Common myeloid progenitor, CD34-positive (primary cell): ENCODE measurements around the gene ERMP1.

Experiments used
- CTCF ChIA-PET: fragments of 350-600 bp; sonication (Branson Sonifier 250); formaldehyde crosslinking; loops from one replicate; lab custom pipeline; 2021; ENCODE audit warnings: antibody characterized with exemption; lab: Charles Lee
- POLR2A ChIA-PET: fragments of 350-600 bp; sonication (Branson Sonifier 250); formaldehyde crosslinking; loops from one replicate; lab custom pipeline; 2021; ENCODE audit warnings: antibody characterized with exemption; lab: Charles Lee
- DNase-seq, 3 donors: peaks; one replicate each; pipeline versions ENCODE4 v3.0.0 to v3.0.0-alpha.2; 2013
- H3K27ac ChIP-seq, 2 experiments: 1 replicate in 1 of 2; 2 replicates in 1 of 2; pipeline ENCODE4 v1.7.0; 2013; ENCODE audit warnings: inconsistent platforms in 2 of 2, low read length in 2 of 2, mild to moderate bottlenecking in 2 of 2, low read depth in 1 of 2, moderate library complexity in 1 of 2; ENCODE audit not compliant: severe bottlenecking in 2 of 2, insufficient read depth in 1 of 2, poor library complexity in 1 of 2
- H3K27me3 ChIP-seq, 5 experiments: replicated peaks in 2 of 5; 1 replicate in 3 of 5; 2 replicates in 2 of 5; pipeline versions ENCODE4 v1.6.1 to v1.7.0; 2013; ENCODE audit warnings: low read length in 4 of 5, mild to moderate bottlenecking in 2 of 5, moderate library complexity in 2 of 5, inconsistent platforms in 1 of 5; ENCODE audit not compliant: insufficient read depth in 5 of 5, control insufficient read depth in 4 of 5
- H3K36me3 ChIP-seq, 4 experiments: 1 replicate in 2 of 4; 2 replicates in 2 of 4; pipeline versions ENCODE4 v1.6.1 to v1.7.0; 2013; ENCODE audit warnings: low read length in 3 of 4, control low read depth in 1 of 4, mild to moderate bottlenecking in 1 of 4; ENCODE audit not compliant: control insufficient read depth in 4 of 4, insufficient read depth in 4 of 4
- H3K4me1 ChIP-seq, 4 experiments: 1 replicate in 3 of 4; 2 replicates in 1 of 4; pipeline versions ENCODE4 v1.6.1 to v1.7.1; 2013; ENCODE audit warnings: low read length in 3 of 4, mild to moderate bottlenecking in 3 of 4, control low read depth in 1 of 4, inconsistent platforms in 1 of 4, moderate library complexity in 1 of 4; ENCODE audit not compliant: control insufficient read depth in 4 of 4, insufficient read depth in 4 of 4; ENCODE audit errors: control extremely low read depth in 1 of 4
- H3K4me3 ChIP-seq, 7 experiments: 1 replicate in 4 of 7; 2 replicates in 3 of 7; pipeline versions ENCODE4 v1.5.1 to v1.7.0; 2013; ENCODE audit warnings: mild to moderate bottlenecking in 7 of 7, low read length in 6 of 7, moderate library complexity in 6 of 7, inconsistent platforms in 2 of 7, low read depth in 2 of 7, control low read depth in 1 of 7; ENCODE audit not compliant: insufficient read depth in 4 of 7, control insufficient read depth in 1 of 7; ENCODE audit errors: extremely low read depth in 1 of 7
- H3K9me3 ChIP-seq, 5 experiments: 1 replicate in 4 of 5; 2 replicates in 1 of 5; pipeline versions ENCODE4 v1.6.1 to v1.7.1; 2013; ENCODE audit warnings: low read length in 4 of 5, mild to moderate bottlenecking in 2 of 5, inconsistent platforms in 1 of 5, low read depth in 1 of 5, moderate library complexity in 1 of 5; ENCODE audit not compliant: control insufficient read depth in 4 of 5, insufficient read depth in 2 of 5; ENCODE audit errors: control extremely low read depth in 1 of 5
- WGBS: methylation state at CpG from one replicate; pipeline ENCODE4 v1.1.5; 2013; ENCODE audit not compliant: insufficient coverage; 5-methylcytosine and 5-hydroxymethylcytosine counted together

ERMP1 gene

DNA sequence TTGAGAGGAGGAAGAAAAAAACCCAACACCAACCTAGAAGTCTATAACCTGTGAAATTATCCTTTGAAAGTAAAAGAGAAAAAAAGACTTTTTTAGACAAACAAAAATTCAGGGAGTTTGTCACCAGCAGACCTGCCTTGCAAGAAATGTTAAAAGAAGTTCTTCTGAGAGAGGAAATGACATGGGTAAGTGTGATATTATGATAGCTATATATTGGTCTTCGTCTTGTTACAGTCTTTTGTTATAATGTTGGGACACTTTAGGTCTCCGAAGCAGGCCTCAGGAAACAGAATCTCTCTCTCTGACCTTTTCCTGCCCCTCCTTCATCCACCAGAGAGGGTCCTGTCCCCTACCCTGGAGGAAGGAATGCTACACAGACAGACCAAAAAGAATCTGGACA lies 41.1 kb upstream of the ERMP1 start:
- ChIA-PET CTCF (interaction anchor here (1.7 to 15.4 kb wide), 3 partner anchors 12 to 41 kb away, joined by 5 to 82 read pairs (median 5); partner anchors contain the start of gene ERMP1), POLR2A (no interaction called here)
- no peaks in the 10 kb centered on the region for H3K27me3 ChIP-seq
- DNase-seq: no peak
- WGBS: 20% methylated on average over 1 of the region's 2 CpGs
- H3K27ac ChIP-seq: peak overlapping the region in 1 of 2 experiments; percentile 10
- peaks cover 0 to 20% (median 8%) of the 10 kb centered on the region in 4 experiments for H3K4me1 ChIP-seq
- peaks cover 0 to 2% (median 0%) of the 10 kb centered on the region in 4 experiments for H3K36me3 ChIP-seq
- H3K9me3 ChIP-seq: no peaks in the 10 kb centered on the region
- no peak overlapping the region for H3K4me3 ChIP-seq

DNA sequence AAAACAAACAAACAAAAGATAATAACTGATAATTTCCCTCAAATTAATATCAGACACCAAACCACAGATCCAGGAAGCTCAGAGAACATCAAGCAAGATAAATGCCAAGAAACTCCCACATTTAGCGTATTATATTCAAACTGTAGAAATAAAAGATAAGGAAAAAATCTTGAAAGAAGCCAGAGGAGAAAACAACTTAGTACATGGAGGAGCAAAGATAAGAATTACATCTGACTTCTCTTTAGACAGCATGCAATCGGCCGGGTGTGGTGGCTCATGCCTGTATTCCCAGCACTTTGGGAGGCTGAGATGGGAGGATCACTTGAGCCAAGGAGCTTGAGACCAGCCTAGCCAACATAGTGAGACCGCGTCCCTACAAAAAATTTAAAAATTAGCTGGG lies 40.5 kb upstream of the ERMP1 start:
- ChIA-PET POLR2A (interaction anchor here (0.6 kb wide), 1 partner anchor 36 kb away, joined by 3 read pairs; no protein-coding TSS in a partner anchor), CTCF (interaction anchor here (1.7 to 15.4 kb wide), 3 partner anchors 13 to 40 kb away, joined by 5 to 82 read pairs (median 5); partner anchors contain the start of gene ERMP1)
- H3K4me1 ChIP-seq: peaks cover 0 to 20% (median 8%) of the 10 kb centered on the region in 4 experiments
- DNase-seq: no peak
- H3K27ac ChIP-seq: no peak overlapping the region
- 100% methylated on average over 4 of the region's 5 CpGs for WGBS
- H3K4me3 ChIP-seq: no peak overlapping the region
- H3K36me3 ChIP-seq: peaks cover 0 to 2% (median 0%) of the 10 kb centered on the region in 4 experiments
- no peaks in the 10 kb centered on the region for H3K9me3 ChIP-seq
- no peaks in the 10 kb centered on the region for H3K27me3 ChIP-seq

GRCh38 chr9:5872511-5872910 lies 39.6 kb upstream of the ERMP1 start:
- CTCF ChIA-PET: interaction anchor here (1.4 to 15.4 kb wide), 3 partner anchors 14 to 40 kb away, joined by 5 to 82 read pairs (median 7); partner anchors contain the start of gene ERMP1
- no peak for DNase-seq
- POLR2A ChIA-PET: no interaction called here
- peaks cover 0 to 20% (median 8%) of the 10 kb centered on the region in 4 experiments for H3K4me1 ChIP-seq
- no peak overlapping the region for H3K4me3 ChIP-seq
- no peak overlapping the region for H3K27ac ChIP-seq
- no peaks in the 10 kb centered on the region for H3K9me3 ChIP-seq
- peaks cover 0 to 2% (median 0%) of the 10 kb centered on the region in 4 experiments for H3K36me3 ChIP-seq
- WGBS: 71% methylated on average over 4 of the region's 4 CpGs
- H3K27me3 ChIP-seq: no peaks in the 10 kb centered on the region

DNA sequence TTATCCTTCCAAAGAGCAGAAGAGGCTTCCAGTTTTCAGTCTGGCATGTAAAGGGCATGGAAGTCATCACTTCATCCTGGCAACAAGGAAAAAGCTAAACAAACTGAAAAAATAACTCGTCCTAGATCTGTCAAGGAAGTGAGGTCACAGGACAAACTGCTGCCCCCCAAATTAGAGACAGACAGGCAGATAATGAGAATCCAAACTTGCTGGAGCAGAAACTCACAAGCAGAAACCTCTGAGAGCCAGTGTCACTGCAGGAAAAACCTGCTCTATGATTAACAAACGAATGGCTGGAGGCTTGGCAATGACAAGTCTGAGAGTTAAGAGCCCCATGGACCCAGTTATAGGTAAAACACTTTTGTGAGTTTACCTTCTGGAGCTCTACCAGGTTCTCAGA lies 38.9 kb upstream of the ERMP1 start:
- ChIA-PET CTCF (interaction anchor here (0.7 to 15.4 kb wide), 4 partner anchors 14 to 38 kb away, joined by 3 to 82 read pairs (median 5); partner anchors contain the start of gene ERMP1), POLR2A (no interaction called here)
- H3K36me3 ChIP-seq: peaks cover 0 to 2% (median 0%) of the 10 kb centered on the region in 4 experiments
- no peak overlapping the region for H3K4me3 ChIP-seq
- peak in 2 of 3 donors; percentile 29 to 51 for DNase-seq
- no peak overlapping the region for H3K27ac ChIP-seq
- no peaks in the 10 kb centered on the region for H3K27me3 ChIP-seq
- no peaks in the 10 kb centered on the region for H3K9me3 ChIP-seq
- H3K4me1 ChIP-seq: peaks cover 0 to 20% (median 8%) of the 10 kb centered on the region in 4 experiments
- WGBS: 61% methylated on average over 2 of the region's 2 CpGs

DNA sequence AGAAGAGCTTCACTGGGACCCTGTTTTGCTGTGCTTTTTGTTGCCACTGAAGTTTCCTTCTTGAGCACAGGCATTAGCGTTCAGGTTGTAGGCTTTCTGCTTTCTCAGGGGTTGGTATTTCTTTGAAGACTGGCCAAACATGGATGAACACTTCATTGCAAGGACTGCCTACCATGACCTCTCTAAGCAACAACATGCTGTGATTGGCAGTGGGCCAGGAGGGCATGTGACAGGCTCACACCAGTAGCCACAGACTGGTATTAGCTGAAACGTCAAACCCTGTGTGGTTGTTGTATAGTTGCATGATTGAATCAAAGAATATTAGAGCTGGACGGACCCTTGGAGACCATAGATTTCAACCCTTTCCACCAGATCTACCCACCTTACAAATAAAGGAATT lies 37.8 kb upstream of the ERMP1 start:
- WGBS: 100% methylated on average over 1 of the region's 3 CpGs
- H3K36me3 ChIP-seq: peaks cover 0 to 2% (median 0%) of the 10 kb centered on the region in 4 experiments
- peaks cover 0 to 20% (median 7%) of the 10 kb centered on the region in 4 experiments for H3K4me1 ChIP-seq
- CTCF ChIA-PET: interaction anchor here (0.9 to 15.4 kb wide), 4 partner anchors 11 to 37 kb away, joined by 3 to 82 read pairs (median 4); partner anchors contain the start of gene ERMP1
- no peak overlapping the region for H3K4me3 ChIP-seq
- no peaks in the 10 kb centered on the region for H3K27me3 ChIP-seq
- POLR2A ChIA-PET: no interaction called here
- no peak for DNase-seq
- H3K9me3 ChIP-seq: no peaks in the 10 kb centered on the region
- H3K27ac ChIP-seq: no peak overlapping the region

- POLR2A ChIA-PET: no interaction called here
- H3K27me3 ChIP-seq: no peaks in the 10 kb centered on the region
- CTCF ChIA-PET: interaction anchor here (0.9 to 15.4 kb wide), 4 partner anchors 8 to 38 kb away, joined by 5 to 82 read pairs (median 5); partner anchors contain the start of gene ERMP1
Observed at GRCh38 chr9:5870020-5870339, 37.1 kb upstream of the ERMP1 start.

GRCh38 chr9:5869315-5870019 lies 36.5 kb upstream of the ERMP1 start:
- no peak for DNase-seq

More at GRCh38 chr9:5870020-5870339, 37.1 kb upstream of the ERMP1 start:
- 100% methylated on average over 1 of the region's 2 CpGs for WGBS
- Histone ChIP-seq H3K4me1 (peaks cover 0 to 16% (median 4%) of the 10 kb centered on the region in 4 experiments), H3K36me3 (peaks cover 0 to 2% (median 0%) of the 10 kb centered on the region in 4 experiments), H3K9me3 (no peaks in the 10 kb centered on the region), H3K4me3 (no peak overlapping the region), H3K27ac (no peak overlapping the region)
- no peak for DNase-seq

More at GRCh38 chr9:5869315-5870019, 36.5 kb upstream of the ERMP1 start:
- Histone ChIP-seq H3K4me1 (peaks cover 0 to 14% (median 4%) of the 10 kb centered on the region in 4 experiments), H3K4me3 (no peak overlapping the region), H3K27me3 (no peaks in the 10 kb centered on the region), H3K27ac (no peak overlapping the region), H3K9me3 (no peaks in the 10 kb centered on the region), H3K36me3 (peaks cover 0 to 2% (median 0%) of the 10 kb centered on the region in 4 experiments)
- WGBS: 94% methylated on average over 3 of the region's 3 CpGs
- ChIA-PET POLR2A (no interaction called here), CTCF (interaction anchor here (0.5 to 15.4 kb wide), 9 partner anchors 8 to 37 kb away, joined by 3 to 82 read pairs (median 3); partner anchors contain the start of gene ERMP1)
